Measurements from ENCODE around the gene NRL.

Gene NRL

DNA sequence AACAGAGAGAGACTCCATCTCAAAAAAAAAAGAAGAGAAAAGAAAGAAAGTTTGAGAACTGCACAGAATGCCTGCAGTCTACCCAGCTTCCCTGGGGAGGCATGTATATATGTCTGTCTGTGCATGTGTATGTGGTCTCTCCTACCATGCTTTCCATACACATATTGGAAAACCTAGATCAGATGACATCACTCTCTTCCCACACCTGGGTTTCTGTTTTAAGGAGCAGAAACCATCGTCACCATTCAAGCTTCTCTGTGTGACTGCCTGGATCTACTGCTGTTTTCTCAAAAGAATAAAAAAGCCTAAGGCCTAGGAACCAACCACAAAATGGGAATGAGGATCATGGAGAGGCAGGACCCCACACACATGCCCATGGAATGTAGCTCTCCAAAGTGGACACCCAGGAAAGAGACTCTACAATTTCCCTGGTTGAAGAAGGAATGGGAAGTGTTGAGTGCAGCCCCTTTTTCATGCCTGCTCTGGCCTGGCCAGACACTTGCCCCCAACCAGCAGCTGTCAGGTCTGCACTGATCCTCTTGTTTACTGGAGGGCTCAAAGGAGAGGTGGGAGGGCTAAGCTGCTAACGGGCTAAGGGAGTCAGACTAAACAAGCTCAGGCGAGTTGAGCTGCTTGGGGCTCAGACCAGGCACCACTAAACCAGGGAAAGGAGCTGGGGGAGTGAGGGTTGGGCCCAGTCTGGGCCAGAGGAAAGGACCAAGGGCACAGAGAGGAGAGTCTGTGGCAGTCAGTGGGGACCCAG, 28.4 kb downstream of the NRL start:
- no peak overlapping the region for H3K4me3 ChIP-seq (ENCODE audit: low read depth in 1 of 2, low read length in 1 of 2)
- H3K27ac ChIP-seq, result no peak overlapping the region
- TF ChIP-seq, protein P1, sequence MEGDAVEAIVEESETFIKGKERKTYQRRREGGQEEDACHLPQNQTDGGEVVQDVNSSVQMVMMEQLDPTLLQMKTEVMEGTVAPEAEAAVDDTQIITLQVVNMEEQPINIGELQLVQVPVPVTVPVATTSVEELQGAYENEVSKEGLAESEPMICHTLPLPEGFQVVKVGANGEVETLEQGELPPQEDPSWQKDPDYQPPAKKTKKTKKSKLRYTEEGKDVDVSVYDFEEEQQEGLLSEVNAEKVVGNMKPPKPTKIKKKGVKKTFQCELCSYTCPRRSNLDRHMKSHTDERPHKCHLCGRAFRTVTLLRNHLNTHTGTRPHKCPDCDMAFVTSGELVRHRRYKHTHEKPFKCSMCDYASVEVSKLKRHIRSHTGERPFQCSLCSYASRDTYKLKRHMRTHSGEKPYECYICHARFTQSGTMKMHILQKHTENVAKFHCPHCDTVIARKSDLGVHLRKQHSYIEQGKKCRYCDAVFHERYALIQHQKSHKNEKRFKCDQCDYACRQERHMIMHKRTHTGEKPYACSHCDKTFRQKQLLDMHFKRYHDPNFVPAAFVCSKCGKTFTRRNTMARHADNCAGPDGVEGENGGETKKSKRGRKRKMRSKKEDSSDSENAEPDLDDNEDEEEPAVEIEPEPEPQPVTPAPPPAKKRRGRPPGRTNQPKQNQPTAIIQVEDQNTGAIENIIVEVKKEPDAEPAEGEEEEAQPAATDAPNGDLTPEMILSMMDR (IDR thresholded peaks at IDR 0.05), result no peak
- H3K36me3 ChIP-seq, result no peaks in the 10 kb centered on the region
- H3K9me3 ChIP-seq, result no peaks in the 10 kb centered on the region
- peaks cover 29% of the 10 kb centered on the region for H3K27me3 ChIP-seq
- peaks cover under 1 to 4% of the 10 kb centered on the region in 2 experiments for H3K4me1 ChIP-seq (ENCODE audit: control insufficient read depth in 1 of 2, insufficient read depth in 1 of 2, low read depth in 1 of 2, low read length in 1 of 2)

DNA sequence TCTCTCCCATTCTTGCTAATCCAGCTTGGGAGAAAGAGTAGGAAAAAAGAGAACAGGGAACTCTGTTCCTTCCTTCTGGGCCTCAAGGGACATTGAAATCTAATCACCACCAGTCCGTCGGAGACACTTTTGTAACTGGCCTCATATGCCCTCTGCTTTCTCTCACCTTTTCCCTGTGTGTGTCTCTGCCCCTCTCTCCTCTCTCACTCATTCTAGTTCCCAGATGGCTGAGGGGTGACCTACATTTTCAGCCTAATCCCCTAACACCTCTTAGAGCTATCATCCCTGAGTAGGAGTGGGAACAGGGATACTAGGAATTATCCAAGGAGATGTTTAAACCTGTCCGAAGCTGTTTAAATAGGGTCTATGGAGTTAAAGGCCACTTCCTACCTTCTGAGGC, 29.5 kb downstream of the NRL start:
- TF ChIP-seq, protein P1 (IDR thresholded peaks at IDR 0.05), result no peak
- Histone ChIP-seq H3K27me3 (peaks cover 40% of the 10 kb centered on the region), H3K4me3 (ENCODE audit: low read depth in 1 of 2, low read length in 1 of 2) (no peak overlapping the region), H3K36me3 (no peaks in the 10 kb centered on the region), H3K9me3 (no peaks in the 10 kb centered on the region), H3K4me1 (ENCODE audit: control insufficient read depth in 1 of 2, insufficient read depth in 1 of 2, low read depth in 1 of 2, low read length in 1 of 2) (peaks cover 9 to 14% of the 10 kb centered on the region in 2 experiments), H3K27ac (no peak overlapping the region)

DNA sequence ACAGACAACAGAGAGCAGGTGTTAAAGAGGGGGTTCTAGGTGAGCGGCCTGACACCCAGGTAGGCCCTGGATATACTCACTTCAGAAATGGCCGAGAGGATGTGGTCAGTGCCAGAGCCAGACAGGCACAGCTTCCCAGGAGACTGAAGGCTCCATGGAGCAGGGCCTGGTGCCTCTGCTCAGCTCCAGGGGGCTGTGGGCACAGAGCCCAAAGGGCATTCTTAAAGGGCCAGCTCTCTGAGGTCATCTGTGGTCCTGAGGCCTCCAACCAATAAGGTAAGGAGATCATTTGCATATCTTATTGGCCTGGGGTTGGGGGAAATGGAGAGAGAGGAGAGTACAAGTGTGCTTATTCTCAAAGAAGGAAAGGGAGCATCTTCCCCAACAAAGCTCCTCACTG, 30.3 kb downstream of the NRL start:
- Histone ChIP-seq H3K27ac (no peak overlapping the region), H3K36me3 (no peaks in the 10 kb centered on the region), H3K4me1 (ENCODE audit: control insufficient read depth in 1 of 2, insufficient read depth in 1 of 2, low read depth in 1 of 2, low read length in 1 of 2) (peaks cover 9 to 14% of the 10 kb centered on the region in 2 experiments), H3K4me3 (ENCODE audit: low read depth in 1 of 2, low read length in 1 of 2) (no peak overlapping the region), H3K27me3 (peaks cover 48% of the 10 kb centered on the region), H3K9me3 (no peaks in the 10 kb centered on the region)
- TF ChIP-seq, protein P1 (IDR thresholded peaks at IDR 0.05), result no peak

DNA sequence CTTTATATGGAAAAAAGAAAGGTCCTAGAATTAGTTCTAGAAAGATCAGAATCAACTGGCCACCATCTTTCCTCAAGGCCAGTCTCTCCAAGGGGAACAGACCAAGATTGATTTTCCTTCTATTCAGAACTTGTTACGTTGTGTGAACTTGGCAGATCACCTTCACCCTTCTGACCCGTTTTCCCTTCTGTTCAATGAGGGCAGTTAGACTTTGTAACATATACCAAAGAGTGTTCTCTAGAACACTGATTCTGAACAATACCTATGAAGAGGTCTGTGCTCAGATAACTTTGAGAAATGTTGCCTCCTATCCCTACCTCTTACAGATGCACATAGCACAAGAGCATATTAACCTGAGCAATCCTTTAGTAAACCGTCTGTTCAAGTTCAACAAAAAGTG, 31.3 kb downstream of the NRL start:
- TF ChIP-seq, protein P1 (IDR thresholded peaks at IDR 0.05), result no peak
- H3K9me3 ChIP-seq, result no peaks in the 10 kb centered on the region
- peaks cover 9 to 14% of the 10 kb centered on the region in 2 experiments for H3K4me1 ChIP-seq (ENCODE audit: control insufficient read depth in 1 of 2, insufficient read depth in 1 of 2, low read depth in 1 of 2, low read length in 1 of 2)
- H3K4me3 ChIP-seq (ENCODE audit: low read depth in 1 of 2, low read length in 1 of 2), result no peak overlapping the region
- H3K36me3 ChIP-seq, result no peaks in the 10 kb centered on the region
- H3K27ac ChIP-seq, result no peak overlapping the region
- H3K27me3 ChIP-seq, result peaks cover 54% of the 10 kb centered on the region

DNA sequence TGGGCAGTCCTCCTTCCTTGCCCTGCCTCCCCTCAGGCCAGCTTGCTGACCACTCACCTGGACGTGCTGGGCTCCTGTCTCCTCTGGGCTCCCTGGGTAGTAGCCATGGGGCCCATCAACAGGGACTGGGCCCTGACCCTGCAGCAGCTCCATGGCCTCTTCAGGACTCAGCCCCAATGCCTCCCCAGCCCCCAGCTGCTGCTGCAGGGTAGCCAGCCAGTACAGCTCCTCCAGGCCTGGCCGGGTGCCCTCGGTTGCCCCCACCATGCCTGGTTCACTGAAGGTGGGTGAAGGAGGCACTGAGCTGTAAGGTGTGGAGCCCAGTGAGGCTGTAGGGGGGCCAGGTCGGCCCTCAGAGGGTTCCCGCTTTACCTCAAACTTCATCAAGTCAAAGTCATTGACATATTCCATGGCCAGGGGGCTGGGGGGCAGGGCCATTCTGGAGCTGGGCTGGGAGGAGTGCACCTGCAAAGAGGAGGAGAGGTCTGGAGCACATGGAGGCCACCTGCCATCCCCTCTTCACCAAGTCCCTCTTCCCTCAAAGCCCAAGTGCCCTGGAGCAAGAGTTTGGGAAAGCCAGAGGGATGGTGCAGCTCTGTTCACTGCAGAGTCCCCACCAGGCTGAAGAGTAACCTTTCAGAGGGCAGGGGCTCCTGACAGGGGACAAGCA, 32.2 kb downstream of the NRL start:
- H3K27me3 ChIP-seq, result peaks cover 54% of the 10 kb centered on the region
- H3K4me3 ChIP-seq (ENCODE audit: low read depth in 1 of 2, low read length in 1 of 2), result no peak overlapping the region
- no peak overlapping the region for H3K27ac ChIP-seq
- TF ChIP-seq, protein P1 (IDR thresholded peaks at IDR 0.05), result no peak
- no peaks in the 10 kb centered on the region for H3K36me3 ChIP-seq
- H3K9me3 ChIP-seq, result no peaks in the 10 kb centered on the region
- peaks cover 9 to 14% of the 10 kb centered on the region in 2 experiments for H3K4me1 ChIP-seq (ENCODE audit: control insufficient read depth in 1 of 2, insufficient read depth in 1 of 2, low read depth in 1 of 2, low read length in 1 of 2)
